Umbilical cord (tissue), 2 donors: Measurements from ENCODE around the gene TINAG. TPM values are rescaled to one million over a fixed set of nuclear protein-coding genes. Genes with fewer than 3 reads are reported as not detected.

Experiments used
- DNase-seq: peaks from one replicate; pipeline ENCODE4 v3.0.0-alpha.2; 2015; ENCODE audit warnings: low spot score
- total RNA-seq: library from RNA; depleted of rRNA; stranded (reverse); fragments of >200 nt; gene quantifications from one replicate; pipeline ENCODE4 v1.2.3, GENCODE V29; 2014; ENCODE audit warnings: low replicate concordance; ENCODE audit not compliant: insufficient read depth

The TINAG gene
- total RNA-seq = 0.24 TPM

- DNase-seq = no peak
These were observed at the start of gene TINAG for GRCh38 chr6:54308289-54308985. TSS of gene TINAG (plus strand) at chr6:54308441. CDS start at chr6:54308551, 110 bp downstream.

GRCh38 chr6:54260025-54260424, 48.2 kb upstream of the TINAG start:
- DNase-seq = no peak

- DNase-seq = no peak
These were observed 45.7 kb upstream of the TINAG start for GRCh38 chr6:54262499-54262898.

- no peak for DNase-seq
These were observed 45.3 kb upstream of the TINAG start for GRCh38 chr6:54262971-54263370.

- no peak for DNase-seq
These were observed 43.5 kb upstream of the TINAG start for GRCh38 chr6:54264581-54265272.

- DNase-seq = no peak
These were observed 41.8 kb upstream of the TINAG start for GRCh38 chr6:54266400-54266923.

- peak; percentile 32 for DNase-seq
These were observed 40.4 kb upstream of the TINAG start for GRCh38 chr6:54267798-54268197.

- DNase-seq = no peak
These were observed 34.9 kb upstream of the TINAG start for GRCh38 chr6:54273214-54273820.

GRCh38 chr6:54274383-54274782, 33.9 kb upstream of the TINAG start:
- DNase-seq = no peak

- no peak for DNase-seq
These were observed 26.1 kb upstream of the TINAG start for GRCh38 chr6:54282186-54282585.

- no peak for DNase-seq
These were observed 23.9 kb upstream of the TINAG start for GRCh38 chr6:54284161-54284860.

GRCh38 chr6:54285595-54285994, 22.6 kb upstream of the TINAG start:
- no peak for DNase-seq

- DNase-seq = no peak
These were observed 22.1 kb upstream of the TINAG start for GRCh38 chr6:54286141-54286540.

GRCh38 chr6:54288474-54288873, 19.8 kb upstream of the TINAG start:
- no peak for DNase-seq

- DNase-seq = no peak
These were observed 18.8 kb upstream of the TINAG start for GRCh38 chr6:54289426-54289825.

- DNase-seq = no peak
These were observed 17.1 kb upstream of the TINAG start for GRCh38 chr6:54291146-54291545.

- no peak for DNase-seq
These were observed 16.5 kb upstream of the TINAG start for GRCh38 chr6:54291738-54292137.

- no peak for DNase-seq
These were observed 13.2 kb upstream of the TINAG start for GRCh38 chr6:54294965-54295532.

- no peak for DNase-seq
These were observed 8.5 kb upstream of the TINAG start for GRCh38 chr6:54299542-54300269.

GRCh38 chr6:54301770-54302169, 6.5 kb upstream of the TINAG start:
- no peak for DNase-seq

- no peak for DNase-seq
These were observed 766 bp upstream of the TINAG start for GRCh38 chr6:54307439-54307910.
